HG03342 (cell line): Measurements from ENCODE around the gene EMC7.
A peak's percentile ranks its signal among the peaks of the same experiment; 100 is the strongest.
"Not testable (repeated sequence)": the region's sequence is repeated elsewhere in the genome, so short reads cannot be mapped to it uniquely, and the experiment has no call there.

Experiments
- ATAC-seq: cut with Tn5 transposase; IDR thresholded peaks from one replicate; pipeline ENCODE4 v1.9.1; 2021; ENCODE audit warnings: mild to moderate bottlenecking, moderate library complexity; ENCODE audit not compliant: unreplicated experiment

EMC7 gene

GRCh38 chr15:34101366-34102174 lies at the start of gene EMC7, which contains the start of gene PGBD4:
EMC7 (minus strand) TSS chr15:34101862; CDS start chr15:34101839, 23 bp downstream.
PGBD4 (plus strand) TSS chr15:34102083; CDS start chr15:34102532, 449 bp downstream.
- ATAC-seq, result peak; percentile 96

- no peak for ATAC-seq
Measured at GRCh38 chr15:34147371-34148140, 45.9 kb upstream of the EMC7 start.

- no peak for ATAC-seq
Measured at GRCh38 chr15:34133511-34133910, 31.8 kb upstream of the EMC7 start.

- ATAC-seq, result no peak
Measured at GRCh38 chr15:34132881-34133280, 31.2 kb upstream of the EMC7 start.

GRCh38 chr15:34128898-34129297 lies 27.2 kb upstream of the EMC7 start:
- no peak for ATAC-seq

GRCh38 chr15:34126522-34126921 lies 24.9 kb upstream of the EMC7 start:
- ATAC-seq, result no peak

- ATAC-seq, result no peak
Measured at GRCh38 chr15:34125945-34126344, 24.3 kb upstream of the EMC7 start.

- ATAC-seq, result no peak
Measured at GRCh38 chr15:34124651-34125050, 23.0 kb upstream of the EMC7 start.

- ATAC-seq, result peak; percentile 48
Measured at GRCh38 chr15:34122771-34123183, 21.1 kb upstream of the EMC7 start.

- ATAC-seq, result not testable (repeated sequence)
Measured at GRCh38 chr15:34121786-34122185, 20.1 kb upstream of the EMC7 start.

GRCh38 chr15:34120420-34120819 lies 18.8 kb upstream of the EMC7 start:
- ATAC-seq, result not testable (repeated sequence)

- ATAC-seq, result no peak
Measured at GRCh38 chr15:34119291-34119690, 17.6 kb upstream of the EMC7 start.

GRCh38 chr15:34116620-34117019 lies 15.0 kb upstream of the EMC7 start:
- ATAC-seq, result no peak

- no peak for ATAC-seq
Measured at GRCh38 chr15:34114739-34115138, 13.1 kb upstream of the EMC7 start.

GRCh38 chr15:34114215-34114614 lies 12.6 kb upstream of the EMC7 start:
- ATAC-seq, result no peak

- no peak for ATAC-seq
Measured at GRCh38 chr15:34111488-34111887, 9.8 kb upstream of the EMC7 start.

GRCh38 chr15:34109797-34110663 lies 8.4 kb upstream of the EMC7 start:
- ATAC-seq, result peak; percentile 51

GRCh38 chr15:34107315-34107714 lies 5.7 kb upstream of the EMC7 start:
- no peak for ATAC-seq

GRCh38 chr15:34106423-34106822 lies 4.8 kb upstream of the EMC7 start:
- ATAC-seq, result no peak

- no peak for ATAC-seq
Measured at GRCh38 chr15:34102175-34102925, 688 bp upstream of the EMC7 start.
